Sigmoid colon (tissue), 4 donors: Measurements from ENCODE around the gene LIN52.

Experiments
- CTCF ChIP-seq, 4 experiments: fragments of 450-650 bp in 3 of 4; fragments of 200-600 bp in 1 of 4; IDR thresholded peaks; one replicate each; pipeline ENCODE4 v1.5.1; 2016 to 2019; ENCODE audit warnings: antibody characterized with exemption in 4 of 4, mild to moderate bottlenecking in 3 of 4, moderate library complexity in 2 of 4
- EP300 ChIP-seq, 4 donors: sonication (generic); formaldehyde crosslinking; IDR thresholded peaks; one replicate each; pipeline ENCODE4 v1.6.1; 2017; ENCODE audit warnings: antibody characterized with exemption in 4 of 4
- POLR2A ChIP-seq, 2 donors: fragments of 450-650 bp; IDR thresholded peaks; one replicate each; pipeline ENCODE4 v1.6.1; 2016; ENCODE audit warnings: antibody characterized with exemption in 2 of 2, mild to moderate bottlenecking in 2 of 2, moderate library complexity in 2 of 2
- POLR2AphosphoS5 ChIP-seq, 4 donors: sonication (generic); formaldehyde crosslinking; IDR thresholded peaks; one replicate each; pipeline ENCODE4 v1.6.1; 2017; ENCODE audit warnings: antibody characterized with exemption in 4 of 4

GRCh38 chr14:74148705-74149104, 63.9 kb downstream of the LIN52 start:
- TF ChIP-seq CTCF (IDR thresholded peaks at IDR 0.05) (no peak), POLR2AphosphoS5 (IDR thresholded peaks at IDR 0.05) (no peak), EP300 (IDR thresholded peaks at IDR 0.05) (no peak), POLR2A (IDR thresholded peaks at IDR 0.05) (no peak)
